GM10266 (cell line): ENCODE data around the gene BMP8A.
"Not testable (repeated sequence)": the region's sequence is repeated elsewhere in the genome, so short reads cannot be mapped to it uniquely, and the experiment has no call there.

Experiments
- DNase-seq: peaks from one replicate; pipeline ENCODE4 v3.0.0; 2012; ENCODE audit errors: extremely low spot score
- CTCF ChIP-seq: IDR thresholded peaks from 2 replicates; pipeline ENCODE4 v1.5.1; 2012; ENCODE audit warnings: mild to moderate bottlenecking, low read depth; ENCODE audit not compliant: control insufficient read depth, insufficient read depth; ENCODE audit errors: missing control alignments

BMP8A gene

GRCh38 chr1:39484564-39484963, 6.9 kb upstream of the BMP8A start:
- no peak for TF ChIP-seq CTCF
- DNase-seq = no peak

- DNase-seq = no peak
- no peak for TF ChIP-seq CTCF
Measured at GRCh38 chr1:39485046-39485803, 6.2 kb upstream of the BMP8A start.

- DNase-seq = no peak
- TF ChIP-seq CTCF = no peak
Measured at GRCh38 chr1:39488012-39488545, 3.4 kb upstream of the BMP8A start.

DNA sequence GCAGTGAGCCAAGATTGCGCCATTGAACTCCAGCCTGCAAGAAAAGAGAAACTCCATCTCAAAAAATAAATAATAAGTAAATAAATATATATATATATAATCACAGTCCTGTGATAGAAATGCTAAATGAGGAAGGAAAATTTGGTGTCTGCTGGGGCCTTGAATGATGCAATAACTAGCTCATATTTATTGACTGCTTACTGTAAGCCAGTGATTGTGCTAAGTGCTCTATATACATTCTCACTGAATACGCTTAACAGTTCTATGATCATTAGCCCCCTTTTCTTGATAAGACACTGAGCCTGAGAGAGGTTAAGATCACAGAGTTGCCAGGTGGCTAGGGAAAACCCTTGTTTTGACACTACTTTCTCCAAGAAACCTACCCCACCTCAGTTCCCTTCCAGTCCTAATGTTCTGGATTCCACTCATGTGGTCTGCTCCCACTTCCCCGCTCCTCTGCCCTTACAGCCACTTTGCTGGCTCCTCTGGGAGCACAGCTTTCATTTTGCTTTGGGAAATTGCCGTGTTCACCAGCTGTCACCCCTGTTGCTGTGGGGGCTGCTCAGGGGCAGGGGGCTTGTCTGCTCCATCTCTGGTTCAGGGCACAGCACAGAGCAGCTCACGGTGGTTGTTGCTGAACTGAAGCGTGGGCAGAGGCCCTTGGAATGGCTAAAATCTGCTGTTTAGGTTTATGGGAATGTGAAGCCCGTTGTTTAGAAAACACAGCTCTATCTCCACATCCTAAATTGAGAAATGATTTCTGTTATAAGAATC, 2.5 kb upstream of the BMP8A start:
- no peak for TF ChIP-seq CTCF
- no peak for DNase-seq

DNA sequence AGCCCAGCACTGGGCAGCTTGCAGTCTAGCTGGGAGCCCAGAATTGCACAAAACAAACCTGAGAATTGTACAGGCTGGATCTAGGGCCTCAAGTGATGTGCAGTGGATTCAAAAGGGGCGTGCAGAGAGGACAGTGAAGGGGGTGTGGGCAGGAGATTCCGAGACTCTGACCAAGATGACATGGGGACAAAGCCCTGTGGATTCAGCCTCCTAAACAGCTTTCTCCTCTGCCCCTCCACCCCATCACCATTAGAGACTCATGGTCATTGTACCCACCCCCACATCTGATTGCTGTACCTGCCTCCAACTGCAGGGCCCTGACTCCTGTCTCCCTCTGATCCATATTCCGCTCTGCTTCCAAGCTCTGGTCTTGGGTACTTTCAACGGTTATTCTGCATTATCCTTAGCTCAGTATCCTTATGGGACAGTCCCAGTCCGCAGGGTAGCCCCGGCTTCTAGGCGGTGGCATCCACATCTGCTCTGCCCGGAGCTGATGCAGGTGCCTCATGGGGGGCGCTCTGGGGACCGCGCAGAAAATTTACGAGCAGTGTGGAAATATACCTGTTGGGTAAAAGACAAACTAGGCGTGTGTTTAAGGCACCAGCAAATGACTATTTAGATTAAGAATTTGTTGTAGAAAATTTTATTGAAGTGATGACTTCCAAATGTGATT, 1.7 kb upstream of the BMP8A start:
- no peak for DNase-seq
- no peak for TF ChIP-seq CTCF

GRCh38 chr1:39490596-39491145, 765 bp upstream of the BMP8A start:
- TF ChIP-seq CTCF = no peak
- DNase-seq = no peak

- DNase-seq = not testable (repeated sequence)
Measured at GRCh38 chr1:39492118-39493042, 944 bp downstream of the BMP8A start.

- not testable (repeated sequence) for DNase-seq
Measured at GRCh38 chr1:39493043-39493810, 1.8 kb downstream of the BMP8A start.
